SK-N-SH (cell line): Measurements from ENCODE around the gene C1QTNF2. TPM values are rescaled to one million over a fixed set of nuclear protein-coding genes. Genes with fewer than 3 reads are reported as not detected.

Experiments
- CTCF ChIA-PET: fragments of 300-600, 350-600 bp; formaldehyde crosslinking; extraction: SDS; loops from one replicate; lab custom pipeline; 2021; lab: Yijun Ruan, JAX
- POLR2A ChIA-PET: fragments of 350-600 bp; sonication (Branson Sonifier 250); formaldehyde crosslinking; extraction: SDS; loops from one replicate; lab custom pipeline; 2020; ENCODE audit warnings: antibody characterized with exemption, inconsistent platforms; lab: Yijun Ruan, JAX
- DNase-seq: peaks from one replicate; pipeline ENCODE4 v3.0.0; 2012
- H2AFZ ChIP-seq: fragments of 200-600 bp; sonication (generic); 2 replicates; pipeline ENCODE4 v1.8.1; 2016; ENCODE audit warnings: antibody characterized with exemption, mild to moderate bottlenecking, low read depth
- H3F3A ChIP-seq: fragments of 200-600 bp; sonication (generic); replicated peaks from 2 replicates; pipeline ENCODE3; 2016; ENCODE audit warnings: antibody characterized with exemption, mild to moderate bottlenecking; ENCODE audit not compliant: insufficient read depth
- H3K27ac ChIP-seq, 2 experiments: fragments of 200-500 bp in 1 of 2; fragments of 200-600 bp in 1 of 2; sonication (Bioruptor generic) in 1 of 2; sonication (generic), shearing (Covaris generic) in 1 of 2; 2 replicates each; pipeline versions ENCODE4 v1.5.1 to v1.6.1; 2014 to 2016; ENCODE audit warnings: low read depth in 2 of 2, inconsistent platforms in 1 of 2, low read length in 1 of 2, mild to moderate bottlenecking in 1 of 2, mixed read lengths in 1 of 2
- H3K27me3 ChIP-seq: fragments of 200-600 bp; sonication (generic), shearing (Covaris generic); 2 replicates; pipeline ENCODE4 v1.6.1; 2016; ENCODE audit warnings: mixed run types; ENCODE audit not compliant: insufficient read depth
- H3K36me3 ChIP-seq, 2 experiments: fragments of 200-500 bp in 1 of 2; fragments of 200-600 bp in 1 of 2; sonication (Bioruptor generic) in 1 of 2; sonication (generic) in 1 of 2; replicated peaks in 1 of 2; 2 replicates each; pipeline versions ENCODE3 to v1.5.1; 2014 to 2016; ENCODE audit warnings: low read length in 1 of 2, mild to moderate bottlenecking in 1 of 2; ENCODE audit not compliant: insufficient read depth in 2 of 2, control insufficient read depth in 1 of 2
- H3K4me1 ChIP-seq, 2 experiments: fragments of 200-500 bp in 1 of 2; fragments of 200-600 bp in 1 of 2; sonication (Bioruptor generic) in 1 of 2; sonication (generic), shearing (Covaris generic) in 1 of 2; 2 replicates each; pipeline versions ENCODE4 v1.5.1 to v1.6.1; 2014 to 2016; ENCODE audit warnings: low read depth in 1 of 2, low read length in 1 of 2, mixed run types in 1 of 2; ENCODE audit not compliant: insufficient read depth in 2 of 2, control insufficient read depth in 1 of 2
- H3K4me2 ChIP-seq: fragments of 200-600 bp; sonication (generic), shearing (Covaris generic); 2 replicates; pipeline ENCODE4 v1.6.1; 2017; ENCODE audit warnings: mixed run types
- H3K4me3 ChIP-seq, 2 experiments: fragments of 200-500 bp in 1 of 2; fragments of 200-600 bp in 1 of 2; sonication (Bioruptor generic) in 1 of 2; sonication (generic), shearing (Covaris generic) in 1 of 2; 2 replicates each; pipeline versions ENCODE4 v1.5.1 to v1.8.1; 2014 to 2016; ENCODE audit warnings: low read depth in 2 of 2, inconsistent platforms in 1 of 2, low read length in 1 of 2, mild to moderate bottlenecking in 1 of 2, mixed read lengths in 1 of 2, moderate library complexity in 1 of 2
- H3K79me2 ChIP-seq: fragments of 200-600 bp; sonication (generic); 2 replicates; pipeline ENCODE4 v1.8.1; 2017; ENCODE audit warnings: mild to moderate bottlenecking; ENCODE audit not compliant: insufficient read depth
- H3K9ac ChIP-seq: fragments of 200-600 bp; sonication (generic); 2 replicates; pipeline ENCODE4 v1.6.1; 2017; ENCODE audit warnings: mixed run types
- H3K9me2 ChIP-seq: fragments of 200-600 bp; sonication (generic); 2 replicates; pipeline ENCODE4 v1.6.1; 2017; ENCODE audit warnings: mixed run types
- H3K9me3 ChIP-seq: fragments of 200-600 bp; sonication (generic); 2 replicates; pipeline ENCODE4 v1.6.1; 2017; ENCODE audit warnings: mixed run types, mild to moderate bottlenecking, moderate library complexity
- H4K20me1 ChIP-seq: fragments of 200-600 bp; sonication (generic); 2 replicates; pipeline ENCODE4 v1.6.1; 2017; ENCODE audit warnings: mild to moderate bottlenecking, mixed run types; ENCODE audit not compliant: insufficient read depth
- CHD2 ChIP-seq: fragments of 150-350 bp; IDR thresholded peaks from 2 replicates; pipeline ENCODE4 v1.6.1; 2018; ENCODE audit warnings: low read length; ENCODE audit not compliant: partially characterized antibody
- CTCF ChIP-seq: fragments of 200-600 bp; sonication (generic); IDR thresholded peaks from 2 replicates; pipeline ENCODE4 v1.6.1; 2017; ENCODE audit warnings: antibody characterized with exemption, mild to moderate bottlenecking, moderate library complexity
- ELF1 ChIP-seq: IDR thresholded peaks from 2 replicates; pipeline ENCODE4 v1.4.0; 2012
- GABPA ChIP-seq: IDR thresholded peaks from 2 replicates; pipeline ENCODE4 v1.4.0; 2012; ENCODE audit warnings: low read depth, mild to moderate bottlenecking
- JUND ChIP-seq: IDR thresholded peaks from 2 replicates; pipeline ENCODE4 v1.4.0; 2012
- NRF1 ChIP-seq: IDR thresholded peaks from 2 replicates; pipeline ENCODE4 v1.6.1; 2012; ENCODE audit warnings: low read depth, mild to moderate bottlenecking, low read length
- RAD21 ChIP-seq: IDR thresholded peaks from 2 replicates; pipeline ENCODE4 v1.6.1; 2012; ENCODE audit warnings: mild to moderate bottlenecking, low read length
- REST ChIP-seq: IDR thresholded peaks from 2 replicates; pipeline ENCODE4 v1.6.1; 2012; ENCODE audit warnings: mild to moderate bottlenecking, low read depth, low read length, moderate library complexity
- RFX5 ChIP-seq: IDR thresholded peaks from 2 replicates; pipeline ENCODE4 v1.6.1; 2012; ENCODE audit warnings: mild to moderate bottlenecking, improper control_type of control experiment, low read length
- SIN3A ChIP-seq: IDR thresholded peaks from 2 replicates; pipeline ENCODE4 v1.6.1; 2012; ENCODE audit warnings: low read depth, mild to moderate bottlenecking, low read length, moderate library complexity, borderline replicate concordance
- TEAD4 ChIP-seq: IDR thresholded peaks from 2 replicates; pipeline ENCODE4 v1.4.0; 2012; ENCODE audit warnings: mild to moderate bottlenecking, borderline replicate concordance; ENCODE audit not compliant: insufficient read depth
- WGBS: methylation state at CpG from one replicate; pipeline ENCODE4 v1.1.6; 2017; ENCODE audit warnings: low lambda C conversion rate; 5-methylcytosine and 5-hydroxymethylcytosine counted together
- polyA plus RNA-seq, 3 experiments: library from polyadenylated mRNA; depleted of rRNA; stranded (reverse); fragments of >200 nt; gene quantifications; 2 replicates each; pipeline ENCODE4 v1.2.3, GENCODE V29; 2012

C1QTNF2 gene
- polyA plus RNA-seq, 1 of the 3 experiments (the other 2 are of a cell fraction): 0.67 TPM

GRCh38 chr5:160349935-160350303, 20.5 kb downstream of the C1QTNF2 start:
- no peak for DNase-seq
- WGBS: 81% methylated on average over 4 of the region's 4 CpGs
- H2AFZ ChIP-seq: no peak overlapping the region
- no peaks in the 10 kb centered on the region for H3K36me3 ChIP-seq
- H3K4me3 ChIP-seq: no peak overlapping the region
- H3K27me3 ChIP-seq: no peaks in the 10 kb centered on the region
- H3K27ac ChIP-seq: no peak overlapping the region
- ChIA-PET POLR2A (no interaction called here), CTCF (interaction anchor here (0.6 to 1.9 kb wide), 6 partner anchors 14 to 153 kb away, joined by 3 to 8 read pairs (median 4); partner anchors contain the start of gene C1QTNF2)
- H3F3A ChIP-seq: no peaks in the 10 kb centered on the region
- H3K4me2 ChIP-seq: no peak overlapping the region
- H3K9me2 ChIP-seq: no peaks in the 10 kb centered on the region
- no peaks in the 10 kb centered on the region for H3K9me3 ChIP-seq
- TF ChIP-seq RAD21 (no peak), TEAD4 (no peak), CHD2 (no peak), GABPA (no peak), NRF1 (no peak)
- H3K9ac ChIP-seq: no peak overlapping the region
- no peaks in the 10 kb centered on the region for H3K79me2 ChIP-seq
- peaks cover 0 to 3% of the 10 kb centered on the region in 2 experiments; a peak in 1 of 4 replicates for H3K4me1 ChIP-seq
- no peaks in the 10 kb centered on the region for H4K20me1 ChIP-seq

GRCh38 chr5:160349249-160349934, 21.0 kb downstream of the C1QTNF2 start:
- Histone ChIP-seq H3K27ac (no peak overlapping the region), H3K4me1 (peaks cover 0 to 4% of the 10 kb centered on the region in 2 experiments; a peak in 1 of 4 replicates), H3K36me3 (no peaks in the 10 kb centered on the region), H3K9me3 (no peaks in the 10 kb centered on the region), H2AFZ (no peak overlapping the region), H3K9me2 (no peaks in the 10 kb centered on the region), H4K20me1 (no peaks in the 10 kb centered on the region), H3K9ac (no peak overlapping the region), H3K4me3 (no peak overlapping the region), H3K27me3 (no peaks in the 10 kb centered on the region), H3K4me2 (no peak overlapping the region), H3F3A (no peaks in the 10 kb centered on the region), H3K79me2 (no peaks in the 10 kb centered on the region)
- TF ChIP-seq JUND (no peak), RFX5 (no peak), ELF1 (no peak), CTCF (no peak), SIN3A (no peak), REST (no peak), RAD21 (no peak)
- ChIA-PET POLR2A (no interaction called here), CTCF (interaction anchor here (0.8 to 1.9 kb wide), 5 partner anchors 14 to 152 kb away, joined by 3 to 8 read pairs (median 4); no protein-coding TSS in a partner anchor)
- DNase-seq: no peak
- 76% methylated on average over 16 of the region's 27 CpGs for WGBS
